Stimulated activated CD8-positive, alpha-beta memory T cell treated with anti-CD3 and anti-CD28 coated beads, Interleukin-15, amount 100 ng/mL, for 48 hours (primary cell): Measurements from ENCODE around the gene RAPGEF4.

Experiments used
- DNase-seq, 2 donors: peaks; one replicate each; pipeline ENCODE4 v3.0.0-alpha.2; 2020; ENCODE audit warnings: low read depth in 2 of 2

The RAPGEF4 gene

DNA sequence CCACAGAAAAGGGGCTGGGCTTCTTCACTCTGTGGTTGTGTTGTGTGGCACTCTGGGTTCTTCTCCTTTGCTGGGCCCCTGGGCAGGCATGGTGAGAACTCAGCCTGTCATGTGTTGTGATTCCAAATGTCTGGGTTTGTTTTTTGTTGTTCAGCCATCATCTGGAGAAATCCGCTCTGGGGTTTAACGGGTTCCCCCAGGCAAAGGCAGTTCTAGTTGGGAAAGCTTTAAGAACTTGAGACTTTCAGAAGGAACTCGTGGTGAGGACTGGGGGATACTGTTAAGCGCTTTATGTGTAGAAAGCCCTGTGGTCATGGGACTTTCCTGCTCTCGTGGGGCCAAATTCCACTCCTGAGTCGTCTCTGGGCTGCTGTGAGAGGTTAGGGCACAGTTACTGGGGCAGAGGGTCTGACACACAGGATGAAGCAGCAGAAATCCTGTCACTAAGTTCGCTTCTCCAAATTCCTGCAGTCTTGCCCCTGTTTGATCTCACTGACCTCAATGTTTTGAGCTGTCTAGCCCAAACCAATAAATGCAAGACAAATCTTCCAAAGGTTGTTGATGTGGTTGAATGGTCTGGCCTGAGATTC is 87.7 kb downstream of the RAPGEF4 start:
- no peak for DNase-seq

DNA sequence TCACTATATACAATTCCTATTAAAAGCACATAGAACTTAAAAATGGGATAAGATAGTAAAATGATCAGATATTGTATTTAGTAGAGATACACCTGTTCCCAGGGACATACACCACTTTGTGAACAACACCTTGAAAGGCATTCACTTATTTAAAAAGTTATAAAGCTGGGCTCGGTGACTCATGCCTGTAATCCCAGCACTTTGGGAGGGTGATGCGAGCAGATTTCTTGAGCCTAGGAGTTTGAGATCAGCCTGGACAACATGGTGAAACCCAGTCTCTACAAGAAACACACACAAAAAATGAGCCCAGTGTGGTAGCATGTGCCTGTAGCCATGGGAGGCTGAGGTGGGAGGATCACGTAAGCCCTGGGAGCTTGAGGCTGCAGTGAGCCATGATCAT is 90.9 kb downstream of the RAPGEF4 start:
- DNase-seq: no peak

DNA sequence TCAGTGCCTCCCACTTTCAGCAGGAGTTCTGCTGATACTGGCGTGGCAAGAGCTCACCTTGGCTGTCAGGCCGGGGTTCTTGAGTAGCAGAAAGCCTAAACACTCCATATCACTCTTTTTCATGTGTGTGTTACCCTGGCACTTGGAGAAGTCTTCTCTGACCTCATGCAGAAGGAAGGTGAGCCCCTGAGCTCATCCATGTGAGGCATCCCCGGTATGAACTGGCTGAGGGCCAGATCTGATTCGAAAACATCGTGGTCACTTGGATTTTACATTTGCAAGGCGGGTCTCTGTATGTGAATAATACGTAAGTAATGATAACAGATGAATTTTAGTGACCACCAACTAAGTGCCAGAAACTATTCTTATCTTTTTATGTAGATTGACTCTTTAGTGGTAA is 93.6 kb downstream of the RAPGEF4 start:
- no peak for DNase-seq

DNA sequence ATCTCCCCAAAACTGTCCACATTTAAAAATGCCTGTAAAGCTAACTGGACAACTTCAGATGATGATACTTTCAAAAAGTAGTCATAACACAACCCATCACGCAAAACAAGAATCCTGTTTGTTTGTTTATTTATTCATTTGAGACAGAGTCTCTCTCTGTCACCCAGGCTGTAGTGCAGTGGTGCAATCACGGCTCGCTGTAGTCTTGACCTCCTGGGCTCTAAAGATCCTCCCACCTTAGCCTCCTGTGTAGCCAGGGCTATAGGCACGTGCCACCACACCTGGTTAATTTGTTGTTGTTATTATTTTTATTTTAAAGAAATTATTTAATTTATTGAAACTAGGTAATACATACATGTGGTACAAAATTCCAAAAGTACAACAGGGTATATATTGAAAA is 94.8 kb downstream of the RAPGEF4 start:
- no peak for DNase-seq

DNA sequence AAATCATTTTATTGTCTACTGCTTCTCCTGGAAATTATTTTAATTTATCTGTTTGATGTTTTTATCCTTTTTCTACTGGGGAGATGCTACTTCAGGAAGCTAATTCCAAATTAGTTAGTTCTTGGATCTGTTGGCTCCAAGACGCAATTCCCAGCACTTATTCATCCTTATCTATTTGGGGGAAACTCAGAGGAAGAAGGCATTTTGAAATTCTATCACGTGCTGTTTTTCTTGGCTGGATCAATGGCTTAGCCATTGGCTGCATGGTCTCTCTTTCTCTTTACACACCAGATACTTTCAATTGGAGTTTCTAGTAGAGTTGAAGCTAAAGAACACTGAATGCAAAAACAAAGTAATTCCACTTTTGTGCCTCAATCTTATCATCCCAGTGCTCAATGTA is 98.3 kb downstream of the RAPGEF4 start:
- DNase-seq: no peak

DNA sequence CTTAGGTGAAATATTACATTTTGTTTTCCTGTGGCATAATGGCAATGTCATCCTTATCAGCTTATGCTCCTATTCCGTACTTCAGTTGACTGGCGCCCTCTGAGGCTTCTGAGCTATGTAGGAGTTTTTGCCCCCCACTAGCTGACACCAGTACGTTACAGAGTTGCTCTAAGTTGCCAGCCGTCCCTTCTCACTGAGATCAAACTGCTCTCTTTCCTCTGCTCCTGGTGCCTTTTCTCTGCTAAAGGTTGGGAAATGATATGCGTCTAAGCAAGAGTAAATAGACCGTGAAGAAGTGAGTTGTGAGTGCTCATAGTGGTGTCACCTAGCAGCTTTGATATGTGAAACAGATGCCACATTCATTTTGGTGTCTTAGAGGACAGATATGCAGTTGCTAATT is 99.2 kb downstream of the RAPGEF4 start:
- DNase-seq: no peak

DNA sequence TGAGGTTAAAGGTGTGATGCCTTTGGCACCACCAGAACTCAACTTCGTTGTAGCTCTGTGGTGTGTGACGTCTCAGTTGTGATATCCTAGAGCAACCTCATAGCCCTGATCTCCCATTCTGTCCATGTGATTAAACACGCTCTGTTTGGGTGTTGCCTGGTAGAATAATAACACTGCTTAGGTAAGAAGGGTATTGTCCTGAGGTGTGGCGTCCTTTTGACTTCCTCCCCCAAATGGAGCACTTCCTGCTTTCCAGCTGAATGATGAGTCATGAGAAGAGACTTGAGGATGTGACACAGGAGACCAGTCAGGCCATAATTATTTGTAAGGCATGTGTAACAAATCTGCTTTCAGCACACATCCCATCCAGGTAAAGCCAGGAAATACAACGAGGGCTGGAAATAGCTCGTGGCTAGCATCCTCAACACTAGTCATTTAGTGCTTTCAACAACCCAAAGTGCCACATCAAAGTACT is 100.7 kb downstream of the RAPGEF4 start:
- DNase-seq: no peak

DNA sequence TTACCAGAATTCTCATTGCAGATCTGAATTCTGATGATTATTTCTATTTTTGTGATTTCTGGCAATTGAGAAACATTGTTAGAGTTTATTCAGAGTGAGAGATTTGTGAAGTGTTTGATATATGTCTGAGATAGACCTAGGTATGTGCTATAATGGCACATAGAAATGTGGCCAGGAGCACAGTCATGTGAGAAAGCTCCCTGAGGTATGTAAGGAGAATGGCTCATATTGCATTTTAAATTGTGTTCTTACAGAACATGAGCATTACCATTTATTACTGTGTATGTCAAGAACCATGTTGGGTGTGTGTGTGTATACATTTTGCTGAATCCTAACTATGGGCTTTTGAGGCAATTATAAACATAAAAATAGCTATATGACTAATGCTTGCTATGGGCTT is 101.2 kb downstream of the RAPGEF4 start:
- DNase-seq: no peak

DNA sequence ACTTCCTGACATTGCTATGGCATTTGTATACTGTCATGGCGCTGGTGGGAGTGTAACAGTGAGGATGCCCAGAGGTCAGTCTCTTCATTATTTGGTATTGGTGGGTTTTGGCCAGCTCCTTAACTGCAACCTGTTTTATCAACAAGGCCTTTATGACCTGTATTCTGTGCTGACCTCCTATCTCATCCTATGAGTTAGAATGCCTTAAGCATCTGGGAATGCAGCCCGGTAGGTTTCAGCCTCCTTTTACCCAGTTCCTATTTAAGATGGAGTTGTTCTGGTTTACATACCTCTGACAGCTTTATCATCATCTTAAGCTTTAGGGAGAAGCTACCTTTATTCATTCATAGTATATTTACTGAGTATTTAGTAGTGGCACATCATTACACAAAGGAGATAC is 103.8 kb downstream of the RAPGEF4 start:
- no peak for DNase-seq

DNA sequence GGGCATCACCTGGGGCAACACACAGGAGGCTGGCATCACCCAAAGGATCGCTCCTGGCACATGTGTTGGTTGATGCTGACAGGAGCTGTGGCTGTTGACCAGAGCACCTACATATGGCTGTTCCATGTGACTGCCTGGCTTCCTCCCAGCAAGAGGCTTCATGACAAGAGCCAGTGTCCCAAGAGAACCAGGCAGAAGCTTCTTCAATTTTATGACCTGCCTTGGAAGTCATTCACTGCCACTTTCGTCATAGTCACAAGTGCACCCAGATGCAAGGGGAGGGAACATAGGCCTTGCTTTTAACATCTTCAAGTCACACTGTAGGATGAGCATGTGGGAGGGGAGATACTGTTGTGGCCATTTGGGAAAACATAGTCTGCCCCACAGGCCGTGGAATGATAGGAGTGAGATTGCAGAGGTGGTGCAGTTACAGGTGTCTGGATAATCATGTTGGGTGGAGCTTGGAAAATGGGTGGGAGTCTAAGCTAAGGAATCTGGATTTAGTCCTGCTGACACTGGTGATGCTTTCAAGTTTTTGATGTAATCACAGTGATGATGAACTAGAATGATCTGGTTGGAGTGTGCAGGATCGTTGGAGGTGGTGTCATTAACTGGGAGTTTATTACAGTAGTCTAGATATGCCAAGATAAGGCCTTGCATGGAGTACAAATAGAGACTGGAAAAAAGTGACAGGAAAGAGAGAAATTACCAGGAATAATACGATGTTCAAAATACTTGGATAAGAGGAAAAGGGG is 107.0 kb downstream of the RAPGEF4 start:
- no peak for DNase-seq

DNA sequence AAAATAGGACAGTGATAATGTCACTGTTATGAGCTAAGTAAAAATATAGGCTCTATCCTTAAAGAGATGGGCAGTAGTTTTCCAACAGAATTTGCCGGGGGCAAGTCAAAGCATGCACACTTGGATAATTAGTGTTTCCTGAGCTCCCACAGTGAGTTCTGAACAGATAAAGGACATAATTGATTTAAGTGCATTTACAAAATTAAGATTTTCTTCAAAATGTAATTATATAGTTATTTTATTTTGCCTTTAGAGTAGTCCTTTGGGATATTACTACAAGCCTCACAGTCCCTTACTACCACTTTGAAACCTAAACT is 107.6 kb downstream of the RAPGEF4 start:
- DNase-seq: no peak

DNA sequence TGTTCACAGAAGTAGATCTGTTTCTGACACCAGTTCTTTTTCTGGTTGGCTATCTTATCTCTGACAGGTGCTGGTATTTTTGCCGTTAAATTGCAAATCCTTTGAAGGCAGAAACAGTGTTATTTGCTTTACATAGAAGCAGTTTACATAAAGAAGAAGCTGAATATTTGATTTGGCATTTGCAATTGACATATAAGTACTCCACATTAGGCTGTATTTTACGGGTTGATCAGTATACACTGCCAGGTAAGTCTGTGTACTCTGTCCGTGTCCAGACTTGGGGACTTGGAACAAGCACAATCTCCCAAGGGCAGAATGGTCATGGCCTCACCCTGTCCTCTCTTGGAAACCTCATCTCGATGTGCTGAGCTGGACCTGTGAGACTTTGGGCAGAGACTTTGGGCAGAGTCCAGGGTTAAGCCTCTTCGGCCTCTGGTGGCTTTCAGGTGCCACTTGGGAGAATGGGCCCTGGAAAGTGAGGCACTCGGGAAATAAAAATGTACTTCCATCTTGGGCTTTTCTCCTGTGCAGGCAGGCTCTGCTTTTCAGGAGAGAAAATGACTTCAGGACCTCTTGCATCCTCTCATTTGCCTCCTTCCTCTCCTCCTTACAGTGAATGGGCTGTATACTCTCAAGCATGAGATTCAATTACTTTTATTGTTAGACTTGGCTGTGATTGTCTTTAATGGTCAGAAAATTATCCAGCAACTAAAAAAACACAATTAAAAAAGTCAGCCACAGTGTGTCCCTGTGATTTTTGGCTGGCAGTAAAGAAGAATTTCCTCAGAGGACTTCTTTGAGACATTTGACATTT is 108.5 kb downstream of the RAPGEF4 start:
- DNase-seq: no peak

DNA sequence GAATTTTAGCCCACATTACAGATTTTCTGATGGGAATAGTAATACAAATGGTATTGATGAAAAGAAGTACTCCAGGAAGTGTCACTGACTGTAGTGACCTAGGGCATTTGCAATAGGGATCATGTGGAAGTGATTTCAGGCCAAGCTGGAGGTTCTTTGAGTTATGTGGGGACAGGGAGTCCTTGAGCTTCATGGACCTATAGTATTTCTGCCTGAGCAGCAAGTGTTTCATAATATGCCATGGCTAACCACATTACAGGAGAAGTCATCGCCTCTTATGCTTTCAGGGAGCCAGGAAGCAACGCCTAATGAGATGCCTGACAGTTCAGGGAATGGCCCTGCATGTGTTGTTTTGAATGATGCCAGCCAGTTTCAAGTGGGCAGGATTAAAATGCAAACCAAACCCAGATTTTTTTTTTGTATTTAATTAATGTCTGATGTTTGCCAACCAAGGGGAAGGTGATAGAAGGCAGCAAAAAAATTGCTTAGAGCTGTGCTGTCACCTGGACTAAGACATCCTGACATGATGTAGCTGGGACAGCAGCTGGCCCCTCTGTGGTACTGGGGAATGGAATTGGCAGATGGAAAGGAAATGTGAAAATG is 109.5 kb downstream of the RAPGEF4 start:
- no peak for DNase-seq

DNA sequence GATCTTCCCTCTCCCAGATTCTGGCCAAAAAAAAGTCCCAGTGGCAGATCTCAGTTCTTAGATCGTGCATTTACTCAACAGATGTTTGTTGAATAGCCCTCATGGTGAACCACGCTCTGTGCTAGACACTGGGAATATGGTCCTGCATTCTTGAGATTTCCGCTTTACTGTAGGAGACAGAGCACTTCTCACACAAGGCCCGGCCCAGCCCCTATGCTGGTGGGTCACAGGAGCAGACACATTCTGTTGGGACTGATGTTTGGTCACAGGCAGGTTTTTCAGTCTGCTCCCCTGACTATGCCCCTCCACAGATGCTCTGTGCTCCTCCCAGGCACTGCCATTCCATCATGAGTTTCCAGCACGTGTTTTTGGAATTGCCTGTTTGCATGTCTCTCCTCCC is 110.9 kb downstream of the RAPGEF4 start:
- DNase-seq: no peak

DNA sequence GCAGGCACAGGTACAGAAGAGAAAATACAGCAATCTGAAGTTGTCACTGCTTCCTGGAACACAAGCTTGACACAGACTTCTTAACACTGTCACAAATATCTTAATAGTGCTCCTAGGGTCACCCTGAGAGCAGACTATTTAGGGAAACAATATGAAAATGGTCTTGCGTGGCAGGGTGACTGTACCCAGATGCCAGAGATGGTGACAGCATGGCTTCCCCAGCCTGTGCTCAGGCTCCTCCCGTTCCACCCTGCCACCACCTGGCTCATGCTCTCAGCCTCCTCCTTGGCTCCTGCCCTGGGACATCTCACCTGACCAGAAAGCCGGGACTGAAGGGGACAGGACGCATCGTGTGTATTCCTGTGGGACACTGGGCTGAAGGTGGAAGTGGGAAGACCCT is 111.5 kb downstream of the RAPGEF4 start:
- no peak for DNase-seq

DNA sequence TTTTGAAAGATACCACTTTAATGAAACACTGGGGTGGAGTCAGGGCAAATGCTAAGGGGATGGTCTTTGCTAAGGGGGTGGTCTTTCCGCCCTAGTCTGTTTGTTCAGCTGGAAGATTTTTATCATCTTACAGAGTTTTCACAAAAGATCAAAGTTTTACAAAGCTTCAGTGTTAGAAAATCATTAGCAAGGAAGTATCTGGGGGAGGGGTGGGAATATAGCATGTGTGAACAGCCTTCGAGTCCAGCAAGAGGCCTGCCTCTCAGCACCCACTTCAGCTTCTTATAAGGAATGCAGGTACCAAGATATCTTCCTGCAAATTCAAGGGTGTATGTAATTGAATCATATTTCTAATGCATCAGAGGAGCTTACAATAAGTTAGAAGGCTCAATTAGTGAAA is 112.9 kb downstream of the RAPGEF4 start:
- no peak for DNase-seq

DNA sequence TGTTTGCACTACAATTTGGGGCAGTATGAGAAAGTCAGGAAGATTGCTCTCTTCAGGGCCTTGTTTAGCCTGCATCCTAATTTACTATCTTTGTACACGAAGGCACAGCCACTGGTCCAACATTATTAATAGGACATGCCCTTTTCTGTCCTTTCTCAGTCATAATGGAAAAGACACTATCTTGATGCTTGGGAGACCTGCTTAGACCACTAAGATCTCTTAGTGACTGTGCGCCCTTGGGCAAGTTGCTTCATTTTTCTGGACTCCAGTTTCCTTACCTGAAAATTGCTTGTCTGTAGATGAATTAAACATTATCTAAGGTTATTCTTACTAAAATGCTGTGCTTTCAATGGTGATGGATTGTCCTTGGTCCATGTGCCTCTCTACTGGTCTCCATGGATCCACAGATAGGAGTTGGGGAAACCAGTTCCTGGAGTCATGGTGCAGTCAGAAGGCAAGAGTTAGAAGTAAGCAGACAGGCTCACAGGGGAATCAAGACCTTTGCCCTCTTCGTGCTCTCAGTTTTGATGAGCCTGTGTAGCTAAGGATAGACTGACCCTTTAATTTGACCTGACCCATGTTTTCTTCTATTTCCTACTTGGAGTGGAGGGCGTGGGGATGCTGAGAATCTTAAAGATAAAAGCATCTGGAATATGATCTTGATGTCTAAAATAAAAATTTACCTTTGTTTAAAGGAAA is 114.0 kb downstream of the RAPGEF4 start:
- DNase-seq: no peak

DNA sequence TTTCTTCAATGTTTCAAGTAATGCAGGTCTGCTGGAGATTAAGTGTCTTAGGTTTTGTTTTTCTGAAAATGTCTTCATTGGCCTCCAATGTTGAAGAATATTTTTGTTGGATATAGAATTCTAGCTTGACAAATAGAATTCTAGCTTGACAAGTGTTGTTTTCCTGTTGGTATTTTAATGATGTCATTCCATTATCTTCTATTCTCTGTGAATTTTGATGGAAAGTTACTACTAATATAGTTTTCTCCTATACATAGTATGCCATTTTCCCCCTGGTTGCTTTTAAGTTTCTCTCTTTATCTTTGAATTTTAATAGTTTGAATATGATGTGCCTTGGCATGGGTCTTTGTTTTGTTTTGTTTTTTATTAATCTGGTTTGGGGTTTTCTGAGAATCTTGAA is 119.9 kb downstream of the RAPGEF4 start:
- no peak for DNase-seq

DNA sequence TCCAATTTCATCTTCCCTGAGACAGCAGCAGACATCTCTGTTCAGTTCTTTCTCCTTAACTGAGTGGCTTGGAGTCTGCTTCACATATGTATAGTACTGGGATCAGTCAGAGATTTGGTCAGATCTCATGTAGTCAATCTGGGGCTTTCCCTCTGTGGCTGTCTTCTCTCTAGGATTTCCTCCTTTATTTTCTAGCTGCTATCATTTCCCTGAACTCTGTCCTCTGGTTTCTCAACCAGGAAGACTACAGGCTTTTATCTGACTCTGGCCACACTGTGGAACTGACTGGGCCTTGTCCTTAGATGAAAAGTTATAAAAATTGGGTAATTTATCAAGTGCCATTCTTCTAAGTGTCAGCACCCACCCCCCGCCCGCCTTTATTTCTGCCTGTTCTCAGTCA is 121.0 kb downstream of the RAPGEF4 start:
- no peak for DNase-seq

DNA sequence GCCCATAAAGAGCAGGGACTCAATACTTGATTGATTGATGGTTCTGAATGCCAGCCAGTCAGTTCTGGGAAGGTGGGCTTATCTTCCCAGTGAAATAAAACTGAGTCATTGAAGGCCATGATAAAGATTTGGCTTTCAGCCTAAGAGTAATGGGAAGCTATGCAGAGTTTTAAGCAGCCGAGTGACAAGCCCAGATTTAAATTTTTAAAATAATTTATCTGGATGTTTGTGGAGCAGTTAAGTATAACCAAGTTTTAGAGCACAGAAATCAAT is 122.8 kb downstream of the RAPGEF4 start:
- DNase-seq: no peak

DNA sequence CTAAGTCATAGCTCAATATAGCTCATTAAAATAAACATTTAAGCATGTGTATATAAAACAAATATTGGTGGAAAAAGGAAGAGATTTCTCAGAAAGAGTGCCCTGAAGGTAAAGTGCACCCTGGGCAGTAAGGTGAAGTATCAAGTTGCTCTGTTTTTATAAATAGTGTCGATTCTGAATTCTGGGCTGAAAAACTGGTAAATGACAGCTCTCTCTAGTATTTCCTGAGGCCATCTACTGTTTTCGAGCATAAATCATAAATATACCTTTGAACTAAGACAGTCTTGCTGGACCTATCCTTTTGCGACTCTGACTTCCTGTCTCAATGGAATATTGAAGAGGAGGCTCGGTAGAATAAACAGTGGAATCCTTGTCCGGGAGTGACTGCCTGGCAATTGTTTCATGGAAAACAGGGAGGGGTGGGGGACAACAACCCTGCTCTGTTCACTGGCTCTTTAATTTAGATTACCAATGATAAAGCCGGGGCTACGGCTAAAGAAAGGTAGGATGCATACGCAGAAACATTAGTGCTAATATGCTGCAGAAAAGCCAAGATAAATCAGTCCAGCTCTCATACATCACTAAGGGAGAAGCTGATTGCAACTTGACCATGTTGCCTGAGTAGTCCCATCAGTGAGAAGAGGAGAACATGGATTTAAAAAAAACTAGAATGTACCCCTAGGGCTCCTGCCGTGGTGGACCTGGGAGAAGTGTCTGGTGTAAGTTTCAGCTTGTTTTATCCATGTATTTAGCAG is 124.1 kb downstream of the RAPGEF4 start:
- no peak for DNase-seq

DNA sequence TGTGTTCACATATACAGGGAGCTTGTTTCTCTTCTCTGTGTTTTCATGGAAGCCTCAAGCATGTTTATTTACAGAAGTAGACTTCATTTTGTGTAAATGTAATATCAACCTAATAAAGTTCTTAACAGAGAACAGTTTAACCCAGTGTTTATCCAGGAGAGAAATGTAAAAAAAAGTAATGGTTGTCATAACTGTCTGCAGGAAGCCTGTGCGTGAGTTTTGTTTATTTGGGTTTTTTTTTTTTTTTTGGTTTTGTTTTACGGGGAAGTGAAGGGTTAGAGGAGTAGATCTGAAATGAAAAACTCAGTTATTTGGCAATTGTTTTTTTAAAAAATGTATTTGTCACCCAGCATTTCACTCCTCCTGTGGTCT is 124.7 kb downstream of the RAPGEF4 start:
- DNase-seq: no peak
